ENCODE results near the gene INMT. TPM values are rescaled to one million over a fixed set of nuclear protein-coding genes. Genes with fewer than 3 reads are reported as not detected.

Gene INMT
- total RNA-seq, 1 donor from 2014 or later = 1.4 TPM

- no peak overlapping the region for H3K27ac Mint-ChIP-seq (ENCODE audit: unreplicated experiment)
- TF ChIP-seq CTCF (IDR thresholded peaks at IDR 0.05; ENCODE audit: unreplicated experiment) = no peak
- no peaks in the 10 kb centered on the region for H3K36me3 Mint-ChIP-seq (ENCODE audit: low read depth, unreplicated experiment)
- H3K27me3 Mint-ChIP-seq (ENCODE audit: unreplicated experiment) = peaks cover 3% of the 10 kb centered on the region
- no peak for DNase-seq (ENCODE audit: low spot score)
- H3K9me3 Mint-ChIP-seq (ENCODE audit: unreplicated experiment) = no peaks in the 10 kb centered on the region
- H3K4me3 Mint-ChIP-seq (ENCODE audit: unreplicated experiment) = no peak overlapping the region
- H3K4me1 Mint-ChIP-seq (ENCODE audit: unreplicated experiment) = peaks cover 7% of the 10 kb centered on the region
Observed at GRCh38 chr7:30795161-30795948, 43.4 kb downstream of the INMT start.

DNA sequence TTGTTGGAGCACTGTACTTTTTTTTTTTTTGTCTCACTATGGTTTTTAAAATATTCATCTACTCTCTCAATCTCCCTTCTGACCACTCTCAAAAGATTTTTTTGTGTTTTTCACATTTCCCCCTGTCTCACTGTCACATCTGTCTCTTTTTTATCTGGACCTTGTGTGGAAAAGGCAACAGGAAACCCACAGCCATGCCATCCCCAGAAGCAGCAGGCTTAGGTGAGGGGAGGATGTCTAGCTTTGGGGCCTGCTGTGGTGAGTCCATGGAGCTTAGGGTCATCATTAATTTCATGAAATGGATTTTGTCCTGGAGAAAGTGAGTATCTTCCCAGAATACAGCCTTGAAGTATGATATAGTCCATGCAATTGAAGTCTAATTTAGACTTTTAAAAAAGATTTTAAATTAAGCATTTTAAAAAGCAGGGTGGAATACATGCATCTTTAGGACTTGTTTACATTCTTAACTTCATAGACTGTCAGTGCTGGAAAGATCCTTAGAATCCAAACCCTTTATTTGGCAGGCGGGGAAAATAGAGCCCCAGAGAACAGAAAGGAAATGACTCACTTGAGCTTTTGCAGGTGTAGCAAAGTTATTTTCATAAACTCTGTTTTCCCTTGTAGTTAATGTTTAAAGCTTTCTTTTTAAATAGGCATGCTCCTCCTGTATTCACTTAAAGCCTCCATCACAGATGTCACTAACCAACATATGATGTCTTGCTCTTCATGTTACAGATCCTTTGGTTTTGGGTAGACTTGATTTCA, 44.4 kb downstream of the INMT start:
- DNase-seq (ENCODE audit: low spot score) = no peak

GRCh38 chr7:30797176-30798040, 45.5 kb downstream of the INMT start:
- Mint-ChIP-seq H3K4me1 (ENCODE audit: unreplicated experiment) (peaks cover 15% of the 10 kb centered on the region), H3K9me3 (ENCODE audit: unreplicated experiment) (no peaks in the 10 kb centered on the region), H3K27me3 (ENCODE audit: unreplicated experiment) (peaks cover 3% of the 10 kb centered on the region), H3K4me3 (ENCODE audit: unreplicated experiment) (no peak overlapping the region), H3K36me3 (ENCODE audit: low read depth, unreplicated experiment) (no peaks in the 10 kb centered on the region), H3K27ac (ENCODE audit: unreplicated experiment) (no peak overlapping the region)
- TF ChIP-seq CTCF (IDR thresholded peaks at IDR 0.05; ENCODE audit: unreplicated experiment) = no peak
- DNase-seq (ENCODE audit: low spot score) = no peak

More for the DNA sequence above, 44.4 kb downstream of the INMT start:
- Mint-ChIP-seq H3K4me1 (ENCODE audit: unreplicated experiment) (peaks cover 13% of the 10 kb centered on the region), H3K4me3 (ENCODE audit: unreplicated experiment) (no peak overlapping the region), H3K27me3 (ENCODE audit: unreplicated experiment) (peaks cover 3% of the 10 kb centered on the region), H3K27ac (ENCODE audit: unreplicated experiment) (no peak overlapping the region), H3K36me3 (ENCODE audit: low read depth, unreplicated experiment) (no peaks in the 10 kb centered on the region), H3K9me3 (ENCODE audit: unreplicated experiment) (no peaks in the 10 kb centered on the region)
- TF ChIP-seq CTCF (IDR thresholded peaks at IDR 0.05; ENCODE audit: unreplicated experiment) = no peak

GRCh38 chr7:30799206-30799975, 47.5 kb downstream of the INMT start:
- no peak overlapping the region for H3K27ac Mint-ChIP-seq (ENCODE audit: unreplicated experiment)
- H3K4me1 Mint-ChIP-seq (ENCODE audit: unreplicated experiment) = peaks cover 15% of the 10 kb centered on the region
- no peak for TF ChIP-seq CTCF (IDR thresholded peaks at IDR 0.05; ENCODE audit: unreplicated experiment)
- peaks cover 3% of the 10 kb centered on the region for H3K27me3 Mint-ChIP-seq (ENCODE audit: unreplicated experiment)
- DNase-seq (ENCODE audit: low spot score) = no peak
- H3K9me3 Mint-ChIP-seq (ENCODE audit: unreplicated experiment) = no peaks in the 10 kb centered on the region
- H3K4me3 Mint-ChIP-seq (ENCODE audit: unreplicated experiment) = no peak overlapping the region
- no peaks in the 10 kb centered on the region for H3K36me3 Mint-ChIP-seq (ENCODE audit: low read depth, unreplicated experiment)
